ENCODE results near the gene ZHX3. TPM values are rescaled to one million over a fixed set of nuclear protein-coding genes. Genes with fewer than 3 reads are reported as not detected.

The ZHX3 gene
- total RNA-seq, 6 experiments from 2014 or later: 17.6 to 47.4 (median 26.2) TPM

DNA sequence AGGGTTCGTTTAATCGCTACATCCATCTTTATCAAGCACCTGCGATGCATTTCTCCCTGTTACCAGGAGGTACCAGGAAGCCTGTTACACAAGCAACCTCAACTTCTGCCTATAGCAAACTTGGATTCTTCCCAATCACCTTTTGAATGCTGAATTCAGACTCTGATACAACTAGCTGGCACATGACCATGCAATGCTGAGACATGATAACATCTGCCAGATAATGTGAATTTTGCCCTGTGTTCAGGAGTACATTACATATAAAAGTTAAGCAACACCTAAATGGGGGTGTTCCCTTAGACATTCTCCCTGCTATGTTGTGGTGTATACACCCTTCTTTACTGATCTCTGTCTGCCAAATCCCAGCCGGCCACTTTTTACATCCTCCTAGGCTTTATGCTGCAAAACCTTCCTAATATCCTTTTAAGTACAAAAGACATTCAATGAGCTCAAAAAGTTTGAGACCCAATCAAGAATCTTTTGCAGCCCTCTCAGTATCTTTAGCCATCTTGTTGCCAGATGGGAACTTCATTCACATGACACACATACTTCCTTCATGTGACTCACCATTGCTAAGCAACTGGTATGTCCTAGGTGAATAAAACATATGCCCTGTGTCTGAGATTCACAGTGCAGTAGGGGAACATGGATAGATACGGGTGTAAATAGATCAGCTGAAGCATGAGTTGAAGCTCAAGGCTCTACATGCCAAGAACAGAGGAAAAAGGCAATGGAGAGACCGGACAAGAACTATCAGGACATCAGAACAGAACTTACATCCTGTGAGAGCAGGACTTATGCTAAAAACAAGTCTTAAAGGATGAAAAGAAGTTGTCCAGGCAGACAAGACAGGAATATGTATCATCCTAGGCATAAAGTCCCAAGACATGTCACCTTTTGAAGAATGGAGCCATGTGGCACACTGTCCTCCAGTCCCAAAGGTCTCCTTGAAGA is 84.3 kb downstream of the ZHX3 start:
- TF ChIP-seq POLR2A (IDR thresholded peaks at IDR 0.05) (no peak), CTCF (IDR thresholded peaks at IDR 0.05) (no peak)
- intact Hi-C loops (cut with DNase I): no loop called here
- Histone ChIP-seq H3K27me3 (no peaks in the 10 kb centered on the region), H3K36me3 (no peaks in the 10 kb centered on the region), H3K4me3 (peak overlapping the region; percentile 29 to 33 (median 32)), H3K27ac (peak overlapping the region; percentile 47 to 84 (median 66)), H3K4me1 (peaks cover 0 to 27% (median 13%) of the 10 kb centered on the region in 4 donors), H3K9me3 (no peaks in the 10 kb centered on the region)
- WGBS (ENCODE audit: insufficient coverage, low coverage, low lambda C conversion rate, missing lambda C conversion rate): 56% methylated on average over 6 of the region's 6 CpGs
- ATAC-seq (peak; percentile 81 to 89 (median 85)), DNase-seq (peak in 1 of 3 donors; percentile 72)

- DNase-seq: no peak
- WGBS (ENCODE audit: insufficient coverage, low coverage, low lambda C conversion rate, missing lambda C conversion rate): 100% methylated on average over 1 of the region's 1 CpG
- Histone ChIP-seq H3K4me3 (no peak overlapping the region), H3K4me1 (peaks cover 0 to 27% (median 13%) of the 10 kb centered on the region in 4 donors), H3K27me3 (no peaks in the 10 kb centered on the region), H3K27ac (no peak overlapping the region), H3K9me3 (no peaks in the 10 kb centered on the region), H3K36me3 (no peaks in the 10 kb centered on the region)
- TF ChIP-seq POLR2A (IDR thresholded peaks at IDR 0.05): no peak
- no peak for TF ChIP-seq CTCF (IDR thresholded peaks at IDR 0.05)
- intact Hi-C loops (cut with DNase I): no loop called here
- no peak for ATAC-seq
Measured at GRCh38 chr20:41231136-41231535, 86.4 kb downstream of the ZHX3 start.

DNA sequence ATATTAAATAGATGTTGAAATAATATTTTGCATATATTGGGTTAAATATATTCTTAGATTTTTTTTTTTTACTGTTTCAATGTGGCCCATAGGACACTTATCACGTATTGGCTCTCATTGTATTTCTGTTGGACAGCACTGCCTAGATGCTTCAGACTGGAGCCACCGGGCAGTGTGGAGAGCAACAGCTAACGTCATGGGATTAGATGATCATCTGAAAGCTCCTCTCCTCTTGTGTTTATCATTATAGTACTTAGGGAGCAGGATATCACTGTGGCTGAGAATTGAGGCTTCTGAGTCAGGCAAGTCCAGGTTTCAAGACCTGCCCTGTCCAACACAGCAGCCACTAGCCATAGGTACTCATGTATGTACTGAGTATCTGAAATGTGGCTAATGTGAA is 87.4 kb downstream of the ZHX3 start:
- Histone ChIP-seq H3K27ac (no peak overlapping the region), H3K4me1 (peaks cover 0 to 27% (median 13%) of the 10 kb centered on the region in 4 donors), H3K27me3 (no peaks in the 10 kb centered on the region), H3K36me3 (no peaks in the 10 kb centered on the region), H3K4me3 (no peak overlapping the region), H3K9me3 (no peaks in the 10 kb centered on the region)
- ATAC-seq (no peak), DNase-seq (no peak)
- no peak for TF ChIP-seq POLR2A (IDR thresholded peaks at IDR 0.05)
- 86% methylated on average over 3 of the region's 3 CpGs for WGBS (ENCODE audit: insufficient coverage, low coverage, low lambda C conversion rate, missing lambda C conversion rate)
- intact Hi-C loops (cut with DNase I): no loop called here

- ATAC-seq (no peak), DNase-seq (no peak)
- TF ChIP-seq CTCF (IDR thresholded peaks at IDR 0.05) (no peak), POLR2A (IDR thresholded peaks at IDR 0.05) (no peak)
- Histone ChIP-seq H3K9me3 (no peaks in the 10 kb centered on the region), H3K4me3 (no peak overlapping the region), H3K27ac (no peak overlapping the region), H3K36me3 (no peaks in the 10 kb centered on the region), H3K27me3 (no peaks in the 10 kb centered on the region), H3K4me1 (peaks cover 0 to 19% (median 9%) of the 10 kb centered on the region in 4 donors)
- intact Hi-C loops (cut with DNase I): loop anchor here in 1 of 2 donors (10.0 kb wide), 1 partner anchor 54 kb away; no protein-coding TSS in a partner anchor
Measured at GRCh38 chr20:41229259-41229658, 88.3 kb downstream of the ZHX3 start.

DNA sequence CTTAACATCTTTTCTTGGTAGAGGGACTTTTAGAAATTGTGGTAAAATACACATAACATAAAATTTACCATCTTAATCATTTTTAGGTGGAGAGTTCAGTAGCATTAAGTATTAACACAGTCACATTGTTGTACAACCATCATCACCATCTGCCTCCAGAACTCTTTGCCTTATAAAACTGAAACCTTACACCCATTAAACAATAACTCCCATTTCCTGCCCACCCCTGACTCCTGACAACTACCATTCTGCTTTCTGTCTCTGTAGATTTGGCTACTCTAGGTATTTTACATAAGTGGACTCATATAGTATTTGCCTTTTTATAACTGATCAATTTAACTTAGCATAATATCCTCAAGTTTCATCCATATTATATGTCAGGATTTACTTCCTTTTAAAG is 88.7 kb downstream of the ZHX3 start:
- DNase-seq (no peak), ATAC-seq (no peak)
- intact Hi-C loops (cut with DNase I): loop anchor here in 1 of 2 donors (10.0 kb wide), 1 partner anchor 54 kb away; no protein-coding TSS in a partner anchor
- H3K4me1 ChIP-seq: peaks cover 0 to 15% (median 7%) of the 10 kb centered on the region in 4 donors
- no peak for TF ChIP-seq POLR2A (IDR thresholded peaks at IDR 0.05)
- no peak for TF ChIP-seq CTCF (IDR thresholded peaks at IDR 0.05)
- H3K4me3 ChIP-seq: no peak overlapping the region
- H3K36me3 ChIP-seq: no peaks in the 10 kb centered on the region
- no peak overlapping the region for H3K27ac ChIP-seq
- H3K27me3 ChIP-seq: no peaks in the 10 kb centered on the region
- H3K9me3 ChIP-seq: no peaks in the 10 kb centered on the region

All from right lobe of liver (tissue), 6 donors.